NB4 (cell line): ENCODE results near the gene LMO1.

Experiments used
- MYC ChIP-seq: IDR thresholded peaks from 2 replicates; pipeline ENCODE4 v1.6.1; 2011; ENCODE audit warnings: low read depth, low read length
- POLR2A ChIP-seq: IDR thresholded peaks from 2 replicates; pipeline ENCODE4 v1.6.1; 2011; ENCODE audit warnings: mild to moderate bottlenecking; ENCODE audit not compliant: insufficient read length; ENCODE audit errors: extremely low read depth
- TF ChIP-seq, protein P1 (sequence below): IDR thresholded peaks from one replicate; pipeline ENCODE4 v1.5.1; 2012; ENCODE audit warnings: low read depth, low read length
- TF ChIP-seq, protein P2 (sequence below): IDR thresholded peaks from 2 replicates; pipeline ENCODE4 v1.6.1; 2011; ENCODE audit warnings: low read depth, low read length

DNA sequence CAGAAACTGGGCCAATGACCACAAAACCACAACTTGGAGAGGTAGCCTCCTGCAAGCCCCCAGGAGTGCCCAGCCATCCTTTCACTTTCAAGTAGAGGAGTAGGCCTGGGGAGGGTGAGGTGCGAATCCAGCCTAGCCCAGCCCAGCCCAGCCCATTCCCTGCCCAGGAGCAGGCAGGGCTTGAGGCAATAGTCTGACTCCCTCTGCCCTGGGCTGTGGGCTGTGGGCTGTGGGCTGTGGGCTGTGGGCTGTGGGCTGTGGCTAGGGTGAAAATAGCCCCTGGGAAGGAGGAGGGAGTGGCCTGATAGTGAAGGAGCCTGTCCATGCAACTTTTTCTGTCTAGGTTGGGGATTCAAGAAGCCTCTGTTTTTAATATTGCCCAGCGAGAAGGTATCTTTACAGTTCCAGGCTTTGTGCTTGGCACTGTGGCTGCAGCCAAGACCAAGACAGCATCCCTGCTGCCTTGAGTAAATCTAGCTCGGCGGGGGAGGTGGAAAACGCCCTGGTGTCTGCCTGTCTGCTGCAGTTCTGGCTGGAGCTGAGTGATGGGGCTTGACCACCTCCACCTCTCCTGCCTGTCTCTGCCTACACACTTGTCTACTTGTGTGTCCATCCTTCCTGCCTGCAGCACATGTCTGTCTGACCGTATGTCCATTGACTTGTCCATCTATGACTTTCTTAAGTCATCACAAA, 40.7 kb downstream of the LMO1 start:
- TF ChIP-seq, protein P1, sequence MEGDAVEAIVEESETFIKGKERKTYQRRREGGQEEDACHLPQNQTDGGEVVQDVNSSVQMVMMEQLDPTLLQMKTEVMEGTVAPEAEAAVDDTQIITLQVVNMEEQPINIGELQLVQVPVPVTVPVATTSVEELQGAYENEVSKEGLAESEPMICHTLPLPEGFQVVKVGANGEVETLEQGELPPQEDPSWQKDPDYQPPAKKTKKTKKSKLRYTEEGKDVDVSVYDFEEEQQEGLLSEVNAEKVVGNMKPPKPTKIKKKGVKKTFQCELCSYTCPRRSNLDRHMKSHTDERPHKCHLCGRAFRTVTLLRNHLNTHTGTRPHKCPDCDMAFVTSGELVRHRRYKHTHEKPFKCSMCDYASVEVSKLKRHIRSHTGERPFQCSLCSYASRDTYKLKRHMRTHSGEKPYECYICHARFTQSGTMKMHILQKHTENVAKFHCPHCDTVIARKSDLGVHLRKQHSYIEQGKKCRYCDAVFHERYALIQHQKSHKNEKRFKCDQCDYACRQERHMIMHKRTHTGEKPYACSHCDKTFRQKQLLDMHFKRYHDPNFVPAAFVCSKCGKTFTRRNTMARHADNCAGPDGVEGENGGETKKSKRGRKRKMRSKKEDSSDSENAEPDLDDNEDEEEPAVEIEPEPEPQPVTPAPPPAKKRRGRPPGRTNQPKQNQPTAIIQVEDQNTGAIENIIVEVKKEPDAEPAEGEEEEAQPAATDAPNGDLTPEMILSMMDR: no peak
- no peak for TF ChIP-seq POLR2A
- TF ChIP-seq, protein P2, sequence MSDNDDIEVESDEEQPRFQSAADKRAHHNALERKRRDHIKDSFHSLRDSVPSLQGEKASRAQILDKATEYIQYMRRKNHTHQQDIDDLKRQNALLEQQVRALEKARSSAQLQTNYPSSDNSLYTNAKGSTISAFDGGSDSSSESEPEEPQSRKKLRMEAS: no peak
- TF ChIP-seq MYC: no peak
